B cell (primary cell): ENCODE measurements around the gene SIGLEC10. TPM values are rescaled to one million over a fixed set of nuclear protein-coding genes. Genes with fewer than 3 reads are reported as not detected.
A peak's percentile ranks its signal among the peaks of the same experiment; 100 is the strongest.

Source experiments
- ATAC-seq: fragments of 200-7000 bp; cut with Tn5 transposase; one replicate; pipeline ENCODE4 v1.10.0; 2021; ENCODE audit warnings: low read depth, mild to moderate bottlenecking, moderate number of reproducible peaks, moderate library complexity
- CTCF ChIA-PET: fragments of 350-600 bp; sonication (Branson Sonifier 250); formaldehyde crosslinking; loops from one replicate; lab custom pipeline; 2021; ENCODE audit warnings: antibody characterized with exemption, inconsistent platforms; lab: Charles Lee
- POLR2A ChIA-PET: fragments of 350-600 bp; sonication (Branson Sonifier 250); formaldehyde crosslinking; loops from one replicate; lab custom pipeline; 2021; ENCODE audit warnings: antibody characterized with exemption; lab: Charles Lee
- DNase-seq: peaks from one replicate; pipeline ENCODE4 v3.0.0; 2013
- H2AFZ ChIP-seq: 2 replicates; pipeline ENCODE4 v1.6.1; 2012; ENCODE audit warnings: mild to moderate bottlenecking, low read depth, low read length; ENCODE audit not compliant: insufficient read depth, poor library complexity, severe bottlenecking
- H3K27ac ChIP-seq, 2 donors: 1 replicate in 1 of 2; 2 replicates in 1 of 2; pipeline ENCODE4 v1.5.1; 2012 to 2013; ENCODE audit warnings: low read length in 2 of 2, mild to moderate bottlenecking in 2 of 2, moderate library complexity in 1 of 2
- H3K27me3 ChIP-seq, 4 experiments: fragments of 200-600 bp in 1 of 4; sonication (generic) in 1 of 4; replicated peaks in 1 of 4; 1 replicate in 2 of 4; 2 replicates in 2 of 4; pipeline versions ENCODE4 v1.6.1 to v1.7.0; 2013 to 2016; ENCODE audit warnings: low read length in 3 of 4, mild to moderate bottlenecking in 2 of 4, mixed read lengths in 1 of 4, moderate library complexity in 1 of 4; ENCODE audit not compliant: insufficient read depth in 4 of 4, control insufficient read depth in 3 of 4; ENCODE audit errors: control extremely low read depth in 1 of 4
- H3K36me3 ChIP-seq, 2 experiments: replicated peaks in 1 of 2; 1 replicate in 1 of 2; 2 replicates in 1 of 2; pipeline versions ENCODE4 v1.6.1 to v1.7.1; 2013; ENCODE audit warnings: low read length in 1 of 2; ENCODE audit not compliant: insufficient read depth in 2 of 2, control insufficient read depth in 1 of 2; ENCODE audit errors: control extremely low read depth in 1 of 2, extremely low read depth in 1 of 2
- H3K4me1 ChIP-seq, 2 donors: fragments of 200-600 bp in 1 of 2; sonication (generic) in 1 of 2; 1 replicate in 1 of 2; 2 replicates in 1 of 2; pipeline versions ENCODE4 v1.5.1 to v1.6.1; 2013 to 2017; ENCODE audit warnings: low read length in 2 of 2; ENCODE audit not compliant: control insufficient read depth in 2 of 2, insufficient read depth in 2 of 2
- H3K4me2 ChIP-seq: replicated peaks from 2 replicates; pipeline ENCODE3; 2012; ENCODE audit warnings: mild to moderate bottlenecking, low read depth, low read length; ENCODE audit not compliant: poor library complexity, severe bottlenecking
- H3K4me3 ChIP-seq, 5 experiments: fragments of 200-600 bp in 1 of 5; sonication (generic) in 1 of 5; 1 replicate in 3 of 5; 2 replicates in 2 of 5; pipeline versions ENCODE4 v1.5.1 to v1.7.0; 2011 to 2016; ENCODE audit warnings: low read length in 4 of 5, mild to moderate bottlenecking in 4 of 5, low read depth in 2 of 5, control low read depth in 1 of 5, moderate library complexity in 1 of 5; ENCODE audit not compliant: insufficient read depth in 1 of 5; ENCODE audit errors: control extremely low read depth in 1 of 5, extremely low read depth in 1 of 5
- H3K79me2 ChIP-seq: fragments of 200-600 bp; sonication (generic); one replicate; pipeline ENCODE4 v1.6.0; 2016; ENCODE audit warnings: low read length; ENCODE audit not compliant: control insufficient read depth, insufficient read depth
- H3K9ac ChIP-seq: fragments of 200-600 bp; sonication (generic); 2 replicates; pipeline ENCODE4 v1.6.1; 2017; ENCODE audit warnings: mild to moderate bottlenecking, low read length, moderate library complexity
- H3K9me3 ChIP-seq, 3 donors: one replicate each; pipeline versions ENCODE4 v1.6.1 to v1.7.1; 2013; ENCODE audit warnings: low read length in 2 of 3; ENCODE audit not compliant: control insufficient read depth in 2 of 3, insufficient read depth in 1 of 3; ENCODE audit errors: control extremely low read depth in 1 of 3
- H4K20me1 ChIP-seq: 2 replicates; pipeline ENCODE4 v1.6.0; 2012; ENCODE audit warnings: mild to moderate bottlenecking, low read length; ENCODE audit not compliant: insufficient read depth, control insufficient read depth, poor library complexity, severe bottlenecking
- H3K27ac Mint-ChIP-seq: one replicate; pipeline ENCODE4 v1.8.0; 2021; ENCODE audit warnings: mixed read lengths
- H3K27me3 Mint-ChIP-seq: one replicate; pipeline ENCODE4 v1.8.0; 2021; ENCODE audit warnings: mixed read lengths
- H3K4me1 Mint-ChIP-seq: one replicate; pipeline ENCODE4 v1.8.0; 2021; ENCODE audit warnings: mixed read lengths
- H3K4me3 Mint-ChIP-seq: one replicate; pipeline ENCODE4 v1.8.0; 2021; ENCODE audit warnings: mixed read lengths
- H3K9me3 Mint-ChIP-seq: one replicate; pipeline ENCODE4 v1.8.0; 2022; ENCODE audit warnings: mixed read lengths; ENCODE audit not compliant: insufficient read depth
- EZH2 ChIP-seq: IDR thresholded peaks from 2 replicates; pipeline ENCODE4 v1.6.1; 2012; ENCODE audit warnings: borderline replicate concordance, low read depth, mild to moderate bottlenecking, moderate library complexity, low read length; ENCODE audit not compliant: insufficient read depth, poor library complexity, severe bottlenecking
- WGBS: methylation state at CpG from one replicate; pipeline ENCODE4 v1.1.5; 2013; ENCODE audit warnings: missing lambda C conversion rate; ENCODE audit not compliant: insufficient coverage; 5-methylcytosine and 5-hydroxymethylcytosine counted together
- intact Hi-C: fragments of 100-400 bp; cut with micrococcal nuclease; formaldehyde crosslinking; loops from one replicate; pipeline ENCODE4 v1.10.0; 2022
- polyA plus RNA-seq: library from polyadenylated mRNA; depleted of rRNA; stranded (reverse); fragments of >200 nt; gene quantifications from 2 replicates; pipeline ENCODE4 v1.2.3, GENCODE V29; 2012
- total RNA-seq, 2 donors: library from RNA; stranded (reverse); fragments of 120-200 nt in 1 of 2; gene quantifications; 1 replicate in 1 of 2; 2 replicates in 1 of 2; pipeline versions ENCODE4 v1.2.3 to v1.2.4, GENCODE V29; 2013 to 2022
- TF ChIP-seq, protein P1 (sequence below): fragments of 200-600 bp; IDR thresholded peaks from one replicate; pipeline ENCODE4 v1.8.0; 2022; ENCODE audit warnings: antibody characterized with exemption, mild to moderate bottlenecking

Gene SIGLEC10
- total and polyA plus RNA-seq, 2 donors (not counting 1 experiment from before 2014, with no cell fraction given): 49.1 to 87.6 TPM

DNA sequence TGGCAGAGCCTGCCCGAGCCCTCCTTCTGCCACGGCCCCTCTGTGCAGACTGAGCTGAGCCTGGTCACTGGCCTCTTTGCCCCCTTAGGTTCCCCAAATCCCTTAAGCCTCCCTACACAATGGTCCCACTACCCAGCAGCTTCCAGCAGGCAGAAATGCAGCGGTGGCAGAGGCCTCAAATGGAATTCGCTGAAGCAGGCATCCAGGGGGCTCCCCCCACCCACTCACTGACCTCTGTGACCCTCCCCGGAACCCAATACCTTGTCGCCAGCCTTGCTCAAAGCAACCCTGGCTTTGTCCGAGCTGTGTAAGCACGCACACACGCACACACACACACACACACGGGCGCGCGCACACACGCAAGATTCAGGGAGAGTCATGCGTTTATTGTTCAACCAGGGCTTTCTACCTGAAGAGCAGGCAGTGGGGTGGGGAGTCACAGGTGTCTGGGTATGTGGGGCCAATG, 29.5 kb downstream of the SIGLEC10 start, which contains the start of gene LIM2:
Gene LIM2, minus strand, starts transcription at position 51 of the 466 bp plus-strand sequence. CDS start 531 bp downstream, outside the sequence.
- peaks cover 8 to 11% of the 10 kb centered on the region in 2 donors for H3K4me1 ChIP-seq
- Mint-ChIP-seq H3K27ac (peak within 1 kb of the TSS; percentile 24), H3K9me3 (no peaks in the 10 kb centered on the region), H3K27me3 (no peaks in the 10 kb centered on the region), H3K4me3 (no peak within 1 kb of the TSS), H3K4me1 (peaks cover 7% of the 10 kb centered on the region)
- no peak within 1 kb of the TSS for H3K27ac ChIP-seq
- H3K4me3 ChIP-seq: no peak within 1 kb of the TSS
- no peaks in the 10 kb centered on the region for H3K79me2 ChIP-seq
- WGBS: 83% methylated on average over 10 of the region's 15 CpGs
- CTCF ChIA-PET: interaction anchor here (0.6 kb wide), 1 partner anchor 72 kb away, joined by 3 read pairs; no protein-coding TSS in a partner anchor
- intact Hi-C loops: no loop called here
- no peaks in the 10 kb centered on the region for H3K36me3 ChIP-seq
- H4K20me1 ChIP-seq: no peaks in the 10 kb centered on the region
- H3K27me3 ChIP-seq: peaks cover 0 to 4% (median 0%) of the 10 kb centered on the region in 4 experiments
- H3K9ac ChIP-seq: no peak within 1 kb of the TSS
- no peak for DNase-seq
- no peak for ATAC-seq
- POLR2A ChIA-PET: interaction anchor here (0.9 kb wide), 1 partner anchor 20 kb away, joined by 3 read pairs; no protein-coding TSS in a partner anchor
- no peaks in the 10 kb centered on the region for H3K9me3 ChIP-seq
- H3K4me2 ChIP-seq: no peak within 1 kb of the TSS
- TF ChIP-seq EZH2: no peak
- TF ChIP-seq, protein P1, sequence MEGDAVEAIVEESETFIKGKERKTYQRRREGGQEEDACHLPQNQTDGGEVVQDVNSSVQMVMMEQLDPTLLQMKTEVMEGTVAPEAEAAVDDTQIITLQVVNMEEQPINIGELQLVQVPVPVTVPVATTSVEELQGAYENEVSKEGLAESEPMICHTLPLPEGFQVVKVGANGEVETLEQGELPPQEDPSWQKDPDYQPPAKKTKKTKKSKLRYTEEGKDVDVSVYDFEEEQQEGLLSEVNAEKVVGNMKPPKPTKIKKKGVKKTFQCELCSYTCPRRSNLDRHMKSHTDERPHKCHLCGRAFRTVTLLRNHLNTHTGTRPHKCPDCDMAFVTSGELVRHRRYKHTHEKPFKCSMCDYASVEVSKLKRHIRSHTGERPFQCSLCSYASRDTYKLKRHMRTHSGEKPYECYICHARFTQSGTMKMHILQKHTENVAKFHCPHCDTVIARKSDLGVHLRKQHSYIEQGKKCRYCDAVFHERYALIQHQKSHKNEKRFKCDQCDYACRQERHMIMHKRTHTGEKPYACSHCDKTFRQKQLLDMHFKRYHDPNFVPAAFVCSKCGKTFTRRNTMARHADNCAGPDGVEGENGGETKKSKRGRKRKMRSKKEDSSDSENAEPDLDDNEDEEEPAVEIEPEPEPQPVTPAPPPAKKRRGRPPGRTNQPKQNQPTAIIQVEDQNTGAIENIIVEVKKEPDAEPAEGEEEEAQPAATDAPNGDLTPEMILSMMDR: no peak
- H2AFZ ChIP-seq: no peak within 1 kb of the TSS

DNA sequence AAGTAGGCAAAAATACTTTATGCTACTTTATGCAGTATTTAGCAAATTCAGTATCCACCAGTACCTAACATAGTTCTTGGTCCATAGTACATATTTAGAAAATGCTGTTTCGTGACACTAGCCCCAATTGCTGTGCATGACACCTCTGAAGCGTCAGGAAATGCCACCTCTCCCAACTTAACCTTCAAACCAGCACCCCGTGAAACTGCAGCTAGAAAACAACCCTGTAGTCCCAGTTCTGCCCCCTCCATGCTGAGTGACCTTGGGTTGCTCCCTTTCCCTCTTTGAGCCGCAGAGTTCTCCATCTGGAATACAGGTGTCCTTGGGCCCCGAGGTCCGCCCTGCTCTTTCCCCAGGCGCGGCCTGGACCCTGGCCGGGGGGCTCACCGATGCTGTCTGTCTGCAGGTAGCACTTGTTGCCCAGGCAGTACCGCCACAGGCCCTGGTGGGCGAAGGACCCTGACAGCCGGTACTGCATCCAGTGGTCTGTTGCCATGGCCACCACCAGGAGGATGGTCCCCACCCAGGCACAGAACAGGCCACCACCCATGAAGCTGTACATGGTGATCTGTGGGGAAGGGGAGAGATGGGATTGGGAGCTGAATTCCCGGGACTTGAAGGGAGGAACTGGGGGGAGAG, 30.4 kb downstream of the SIGLEC10 start:
- DNase-seq (no peak), ATAC-seq (no peak)
- Mint-ChIP-seq H3K27me3 (no peaks in the 10 kb centered on the region), H3K4me3 (no peak overlapping the region), H3K27ac (no peak overlapping the region), H3K9me3 (no peaks in the 10 kb centered on the region), H3K4me1 (peaks cover 7% of the 10 kb centered on the region)
- Histone ChIP-seq H3K36me3 (no peaks in the 10 kb centered on the region), H3K4me2 (no peak overlapping the region), H3K4me3 (no peak overlapping the region), H3K9me3 (peaks cover 0 to under 1% (median 0%) of the 10 kb centered on the region in 3 donors), H4K20me1 (no peaks in the 10 kb centered on the region), H3K27ac (no peak overlapping the region), H2AFZ (no peak overlapping the region), H3K79me2 (no peaks in the 10 kb centered on the region), H3K4me1 (peaks cover 8 to 11% of the 10 kb centered on the region in 2 donors), H3K27me3 (peaks cover 0 to 4% (median 0%) of the 10 kb centered on the region in 4 experiments), H3K9ac (no peak overlapping the region)
- POLR2A ChIA-PET: no interaction called here
- 95% methylated on average over 14 of the region's 14 CpGs for WGBS
- TF ChIP-seq, protein P1: no peak
- TF ChIP-seq EZH2: no peak
- intact Hi-C loops: no loop called here
- CTCF ChIA-PET: interaction anchor here (0.6 kb wide), 1 partner anchor 71 kb away, joined by 3 read pairs; no protein-coding TSS in a partner anchor
